OCI-M1 (cell line): ENCODE measurements around the gene MRO.
A peak's percentile ranks its signal among the peaks of the same experiment; 100 is the strongest.
"Not testable (repeated sequence)": the region's sequence is repeated elsewhere in the genome, so short reads cannot be mapped to it uniquely, and the experiment has no call there.

Experiments
- DNase-seq: peaks from one replicate; lab custom pipeline; 2025; lab: John Stamatoyannopoulos, UW

The MRO gene

DNA sequence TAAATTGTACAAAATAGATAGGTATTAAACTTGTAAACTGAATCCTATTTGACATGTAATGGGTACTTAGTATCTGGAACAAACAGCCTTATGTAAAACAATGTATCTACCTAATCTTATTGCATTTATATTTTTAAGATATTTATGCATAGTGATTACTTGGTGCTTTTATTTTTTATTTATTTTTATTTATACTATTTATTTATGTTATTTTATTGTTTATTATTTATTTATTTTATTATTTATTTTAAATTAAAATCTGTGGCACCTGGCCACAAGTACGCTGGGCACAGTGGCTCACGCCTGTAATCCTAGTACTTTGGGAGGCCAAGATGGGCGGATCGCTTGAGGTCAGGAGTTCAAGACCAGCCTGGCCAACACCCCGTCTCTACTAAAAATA is 26.9 kb downstream of the MRO start:
- no peak for DNase-seq

GRCh38 chr18:50791599-50792438 is 28.0 kb downstream of the MRO start:
- no peak for DNase-seq

DNA sequence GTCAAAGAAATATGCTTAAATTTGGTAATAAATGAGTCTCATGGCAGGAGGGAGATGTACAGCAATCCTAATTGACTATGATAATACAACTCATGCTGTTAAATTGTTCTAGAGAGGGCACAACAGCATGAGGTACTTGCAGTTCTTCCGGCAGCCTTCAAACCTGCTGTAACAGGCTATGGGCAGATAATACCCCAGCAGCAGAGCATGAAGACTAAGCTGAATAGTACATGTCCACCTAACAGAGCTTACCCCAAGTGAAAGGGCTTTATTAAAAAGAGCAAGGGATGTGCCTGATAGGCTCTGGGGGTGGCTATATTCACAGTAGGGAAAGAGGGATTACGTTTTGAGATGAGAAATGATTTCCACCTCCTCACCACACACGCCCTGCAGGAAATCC is 28.9 kb downstream of the MRO start:
- DNase-seq = no peak

DNA sequence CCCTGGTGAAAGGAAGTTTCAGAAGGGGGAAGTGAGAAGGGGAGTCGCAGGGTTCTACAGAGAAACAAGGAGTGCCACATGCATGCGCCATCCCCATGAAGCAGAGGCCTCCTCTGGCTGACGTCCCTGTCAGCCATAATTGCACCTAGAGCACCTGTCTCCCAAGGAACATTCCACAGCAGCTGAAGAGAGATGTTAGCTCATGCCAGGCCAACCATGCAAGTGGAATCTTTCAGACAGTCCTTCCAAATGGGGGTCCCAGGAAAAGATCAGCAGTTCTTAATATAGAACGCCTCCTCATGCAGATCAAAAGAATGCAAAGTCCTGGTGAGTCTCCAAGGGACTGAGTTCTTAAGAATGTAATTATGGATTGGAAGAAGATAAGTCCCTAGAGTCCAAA is 29.6 kb downstream of the MRO start:
- no peak for DNase-seq

DNA sequence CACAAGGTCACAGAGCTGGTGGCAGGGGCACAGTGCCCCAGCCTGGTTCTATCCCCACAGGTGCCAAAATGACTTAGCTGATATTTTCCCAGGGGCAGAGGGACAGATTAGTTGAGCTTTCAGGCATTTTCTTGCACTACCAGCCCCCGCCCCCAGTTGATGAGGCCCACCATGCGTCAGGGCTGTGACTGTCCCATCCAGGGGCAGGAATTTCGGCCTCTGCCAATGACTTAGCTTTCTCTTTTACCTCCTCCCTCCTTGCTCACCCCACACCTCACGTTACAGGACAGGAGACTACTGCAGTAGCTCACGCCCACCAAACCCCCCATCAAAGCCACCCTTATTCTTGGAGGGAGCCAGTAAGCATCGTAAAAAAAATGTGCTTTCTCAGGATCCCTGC is 31.5 kb downstream of the MRO start:
- no peak for DNase-seq

DNA sequence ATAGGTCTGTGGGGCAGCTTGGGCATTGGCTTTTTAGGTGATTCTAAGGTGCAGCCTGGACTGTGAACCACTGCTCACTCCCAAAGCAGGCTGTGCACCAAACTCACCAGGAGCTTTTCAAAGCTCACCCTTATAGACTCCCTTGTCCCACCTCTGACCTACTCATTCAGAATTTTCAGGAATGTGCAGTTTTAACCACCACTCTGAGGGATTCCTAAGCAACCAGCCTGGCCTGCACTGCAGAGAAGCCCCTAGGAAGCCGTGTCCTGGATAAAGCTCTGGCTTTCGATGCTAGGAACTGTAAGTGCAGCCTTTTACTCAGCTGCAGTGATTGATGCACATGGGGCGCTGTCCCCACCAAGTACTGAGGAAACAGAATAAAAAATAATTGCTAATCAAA is 33.0 kb downstream of the MRO start:
- DNase-seq = no peak

DNA sequence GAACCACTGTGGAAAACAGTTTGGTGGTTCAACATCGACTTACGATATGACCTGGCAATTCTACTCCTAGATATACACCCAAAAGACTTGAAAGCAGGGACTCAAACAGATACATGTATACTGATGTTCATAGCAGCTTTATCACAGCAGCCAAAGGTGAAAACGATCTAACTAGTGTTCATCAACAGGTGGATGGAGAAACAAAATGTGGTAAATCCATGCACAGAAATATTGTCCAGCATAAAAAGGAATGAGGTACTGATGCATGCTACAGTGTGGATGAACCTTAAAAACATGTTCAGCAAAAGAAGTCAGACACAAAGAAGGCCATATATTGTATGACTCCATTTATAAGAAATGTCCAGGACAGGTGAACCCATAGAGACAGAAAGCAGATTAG is 36.3 kb downstream of the MRO start:
- DNase-seq = no peak

DNA sequence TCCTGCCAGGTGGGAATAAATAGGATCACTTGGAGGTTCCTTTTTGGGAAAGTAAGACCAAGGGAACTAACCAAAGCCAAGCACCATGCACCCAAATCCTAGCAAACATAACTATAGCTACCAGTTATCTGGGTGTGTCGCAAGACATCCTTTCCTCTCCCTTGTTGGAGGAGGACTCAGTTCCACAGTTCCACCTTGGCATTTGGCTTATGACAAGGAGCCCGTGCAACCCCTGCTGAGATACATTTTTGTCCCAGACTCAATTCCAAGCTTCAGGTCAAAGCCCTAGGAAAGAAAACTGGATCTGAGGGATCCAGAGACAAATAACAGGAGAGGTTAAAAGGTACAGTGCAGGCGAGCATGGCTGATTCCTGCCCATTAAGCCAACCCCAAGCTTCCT is 40.8 kb downstream of the MRO start:
- DNase-seq = not testable (repeated sequence)

DNA sequence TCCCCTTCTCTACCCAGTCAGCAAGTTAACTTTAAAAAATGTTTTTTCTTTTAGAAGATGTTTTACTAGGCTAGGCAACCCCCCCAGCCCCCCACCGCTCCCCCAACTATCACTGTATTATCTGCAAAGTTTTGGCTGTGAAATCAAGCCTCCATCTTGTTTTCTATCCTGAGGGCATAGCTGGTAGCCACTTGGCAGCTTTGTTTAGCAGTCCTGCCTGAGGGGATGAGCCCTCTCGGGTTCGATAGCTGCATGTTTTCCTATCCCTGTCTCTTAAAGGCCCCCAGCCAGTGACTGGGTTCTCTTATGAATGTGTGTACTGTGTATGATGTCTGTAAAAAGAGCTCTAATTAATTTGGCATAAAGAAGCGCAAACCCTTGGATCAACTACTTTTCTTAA is 43.4 kb downstream of the MRO start:
- no peak for DNase-seq

DNA sequence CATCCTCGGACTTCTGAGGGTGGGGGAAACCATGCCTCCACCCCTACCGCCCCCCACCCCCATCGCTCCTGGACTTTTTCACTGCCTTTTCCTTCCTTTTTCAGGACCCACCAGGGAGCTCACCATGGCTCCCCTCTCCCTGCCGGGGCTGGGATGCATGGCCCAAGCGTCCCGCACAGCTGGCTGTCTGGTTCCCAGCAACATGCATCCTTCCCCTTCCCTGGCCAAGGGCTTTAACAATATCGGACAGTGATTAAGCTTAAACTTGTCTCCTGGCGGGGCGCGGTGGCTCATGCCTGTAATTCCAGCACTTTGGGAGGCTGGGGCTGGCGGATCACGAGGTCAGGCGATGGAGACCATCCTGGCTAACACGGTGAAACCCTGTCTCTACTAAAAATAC is 44.1 kb downstream of the MRO start:
- no peak for DNase-seq

DNA sequence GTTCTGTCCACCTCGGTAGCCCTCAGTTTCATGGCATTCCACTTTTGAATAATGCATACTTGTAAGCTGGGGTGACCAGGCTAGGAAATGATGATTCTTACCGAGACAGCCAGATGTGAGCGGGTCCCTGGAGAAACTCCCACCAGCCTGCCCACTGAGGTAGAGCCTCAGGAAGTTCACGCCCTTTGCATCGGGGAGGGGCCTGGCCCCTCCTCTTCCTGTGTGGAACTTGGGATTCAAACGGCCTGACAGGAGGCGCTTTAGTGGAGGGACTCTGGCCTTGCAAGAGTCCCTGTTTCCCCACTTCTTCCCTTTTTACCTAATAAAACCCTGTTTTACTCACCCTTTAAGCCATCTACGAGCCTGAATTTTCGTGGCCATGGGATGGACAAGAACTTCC is 44.6 kb downstream of the MRO start:
- DNase-seq = no peak

- DNase-seq = no peak
Measured at GRCh38 chr18:50769463-50769862, 50.4 kb downstream of the MRO start.

DNA sequence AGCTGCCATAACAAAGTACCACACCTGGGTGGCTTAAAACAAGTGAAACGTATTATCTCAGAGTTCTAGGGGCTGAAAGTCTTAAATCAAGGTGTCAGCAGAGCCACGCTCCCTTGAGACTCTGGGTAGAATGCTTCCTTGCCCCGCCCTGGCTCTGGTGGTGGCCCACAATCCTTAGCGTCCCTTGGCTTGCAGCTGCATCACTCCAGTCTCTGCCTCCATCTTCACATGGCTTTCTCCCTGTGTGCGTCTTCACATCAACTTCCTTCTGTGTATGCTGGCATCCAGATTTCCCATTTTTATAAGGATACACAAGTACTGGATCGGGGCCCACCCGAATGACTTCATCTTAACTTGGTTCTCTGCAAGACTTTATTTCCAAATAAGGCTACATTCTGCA is 62.5 kb downstream of the MRO start:
- DNase-seq = no peak

DNA sequence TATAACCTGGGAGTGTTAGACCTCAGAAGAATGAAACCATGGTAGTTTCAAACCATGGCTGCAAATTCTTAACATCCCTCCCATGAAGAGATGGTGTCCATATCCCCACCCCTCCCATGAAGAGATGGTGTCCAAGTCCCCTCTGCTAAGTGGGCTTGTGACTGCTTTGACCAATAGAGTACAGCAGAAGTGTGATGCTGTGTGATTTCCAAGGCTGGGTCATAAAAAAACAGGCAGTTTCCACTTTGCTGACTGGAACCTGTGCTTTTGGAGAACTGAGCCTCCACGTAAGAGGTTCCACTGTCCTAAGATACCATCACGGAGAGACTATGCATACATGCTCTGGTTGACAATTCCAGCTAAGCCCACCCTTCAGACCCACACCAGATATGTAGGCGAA is 65.5 kb downstream of the MRO start:
- DNase-seq = no peak

DNA sequence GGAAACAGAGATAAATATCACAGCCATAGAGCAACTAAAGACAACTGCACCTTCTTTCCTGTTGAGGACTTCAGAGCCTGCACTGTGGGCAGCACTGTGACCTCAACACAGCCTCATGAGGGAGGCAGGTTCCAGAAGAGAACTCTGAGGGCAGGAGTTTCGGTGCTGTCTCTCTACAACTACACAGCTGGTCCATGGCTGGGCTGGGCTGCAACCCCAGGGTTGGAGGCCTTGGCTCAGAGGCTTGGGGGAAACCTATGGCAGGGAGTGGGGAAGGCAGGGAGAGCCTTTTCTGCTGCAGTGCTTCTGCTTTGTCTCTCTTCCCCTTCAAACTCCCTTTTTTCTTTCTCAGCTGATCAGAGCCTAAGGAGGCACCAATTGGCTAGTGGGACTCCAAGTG is 66.5 kb downstream of the MRO start:
- DNase-seq = no peak

- DNase-seq = no peak
Measured at GRCh38 chr18:50751947-50752346, 67.9 kb downstream of the MRO start.

- no peak for DNase-seq
Measured at GRCh38 chr18:50751490-50751889, 68.3 kb downstream of the MRO start.

DNA sequence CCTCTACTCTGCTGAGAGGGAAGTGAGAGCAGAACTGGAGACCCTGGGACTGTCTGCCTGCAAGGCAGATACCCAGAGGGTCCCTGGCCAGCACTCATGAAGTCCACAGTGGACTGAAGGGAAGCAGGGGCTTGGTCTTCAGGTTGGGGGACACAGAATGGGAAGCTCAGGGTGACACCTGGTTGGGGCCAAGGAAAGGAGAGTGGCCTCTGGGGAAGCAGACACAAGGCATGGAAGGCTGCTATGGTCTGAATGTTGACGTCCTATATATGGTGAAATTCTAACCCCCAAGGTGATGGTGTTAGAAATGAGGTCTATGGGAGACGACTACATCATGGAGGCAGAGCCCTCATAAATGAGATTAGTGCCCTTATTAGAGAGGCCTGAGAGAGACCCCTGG is 69.3 kb downstream of the MRO start:
- no peak for DNase-seq

DNA sequence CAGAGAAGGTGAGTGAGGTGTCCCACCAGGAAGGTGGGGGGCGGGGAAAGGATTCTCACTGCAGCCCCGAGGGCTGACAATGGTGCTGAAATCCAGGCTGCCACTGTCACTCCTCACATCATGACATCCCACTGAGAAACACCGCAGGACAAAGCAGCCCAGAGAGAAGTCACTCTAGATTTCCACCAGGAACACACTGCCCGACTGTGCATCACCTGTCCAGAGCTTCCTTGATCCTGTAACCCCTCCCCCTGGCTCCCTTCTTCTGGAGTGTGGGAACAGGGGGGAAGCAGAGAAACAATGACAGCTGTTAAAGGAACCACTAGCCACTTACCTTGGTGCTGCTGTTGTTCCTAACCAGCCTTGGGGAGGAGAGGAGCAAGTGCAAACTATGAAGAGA is 69.9 kb downstream of the MRO start:
- DNase-seq = no peak

- no peak for DNase-seq
Measured at GRCh38 chr18:50749421-50749820, 70.4 kb downstream of the MRO start.

DNA sequence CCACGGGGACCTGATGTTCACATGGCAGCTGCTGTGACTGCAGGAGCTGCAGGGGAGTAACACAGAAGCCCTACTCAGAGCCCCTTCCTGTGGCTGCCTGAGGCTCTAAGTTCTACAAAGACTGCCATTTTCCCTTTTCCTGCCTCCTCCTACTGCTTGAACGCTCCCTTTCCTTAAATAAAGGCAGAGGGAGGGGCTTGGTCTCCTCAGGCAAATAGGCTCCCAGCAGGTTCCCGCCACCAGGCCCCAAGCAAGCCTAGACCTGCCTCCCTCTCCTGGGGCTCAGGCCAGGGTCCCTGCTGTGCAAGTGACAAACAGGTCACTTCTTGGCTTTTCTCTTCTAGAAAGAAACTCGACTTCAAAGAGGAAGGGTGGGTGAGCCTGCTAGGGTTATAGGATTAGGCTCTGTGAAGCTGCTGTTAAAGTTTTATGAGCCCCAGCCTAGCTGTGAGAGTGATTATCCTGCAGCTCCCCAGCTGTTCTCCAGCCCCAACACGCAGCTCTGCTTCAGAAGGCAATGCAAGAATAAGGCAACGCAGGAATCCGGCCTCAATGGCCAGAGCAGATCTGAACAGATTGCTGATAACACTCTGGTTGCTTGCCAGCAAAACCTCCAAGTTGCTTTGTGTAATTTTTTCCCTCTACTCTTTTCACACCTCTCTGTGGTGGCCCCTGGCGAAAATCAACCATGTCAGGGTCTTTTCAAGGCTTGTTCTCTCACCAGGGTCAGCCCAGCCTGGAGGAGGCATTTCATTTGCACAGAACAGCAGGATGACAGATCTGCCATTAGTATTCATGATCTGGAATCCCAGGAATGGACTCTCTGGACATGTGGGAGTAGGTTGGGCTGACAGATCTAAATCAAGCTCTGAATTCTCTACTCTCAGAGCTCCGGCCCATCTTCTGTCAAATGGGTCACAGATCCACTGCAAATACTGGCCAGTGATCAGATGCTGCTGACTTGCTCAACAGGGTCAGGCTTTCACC is 71.3 kb downstream of the MRO start:
- DNase-seq = peak; percentile 3

GRCh38 chr18:50747849-50748242 is 72.0 kb downstream of the MRO start:
- no peak for DNase-seq

DNA sequence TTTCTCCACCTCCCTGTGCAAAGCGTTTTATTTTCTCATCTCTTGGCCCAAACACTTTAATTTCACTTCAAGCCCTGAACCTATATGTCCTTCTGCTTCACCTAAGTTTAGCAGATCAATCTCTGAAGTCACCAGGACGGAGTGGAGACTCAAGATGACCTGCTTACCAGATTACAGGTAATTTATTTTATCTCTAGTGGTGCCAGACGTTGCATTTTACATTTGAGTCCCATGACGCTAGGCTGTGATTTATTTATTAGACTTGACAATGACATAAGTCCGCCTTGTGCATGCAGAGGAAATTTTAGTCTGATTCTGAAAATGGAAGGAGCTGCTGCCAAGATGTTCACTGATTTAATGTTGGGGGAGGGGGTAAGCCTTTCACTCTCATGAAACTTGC is 73.9 kb downstream of the MRO start:
- no peak for DNase-seq
